ENCODE results near the gene BBX. TPM values are rescaled to one million over a fixed set of nuclear protein-coding genes. Genes with fewer than 3 reads are reported as not detected.

Gene BBX
- total RNA-seq, 1 donor from 2014 or later = 51.6 TPM

GRCh38 chr3:107791027-107791426 is 268.3 kb downstream of the BBX start:
- Mint-ChIP-seq H3K4me3 (no peak overlapping the region), H3K27me3 (ENCODE audit: low read depth) (no peaks in the 10 kb centered on the region), H3K4me1 (peaks cover 4% of the 10 kb centered on the region), H3K9me3 (peaks cover 6% of the 10 kb centered on the region), H3K36me3 (ENCODE audit: low read depth) (peaks cover 45% of the 10 kb centered on the region), H3K27ac (ENCODE audit: unreplicated experiment) (no peak overlapping the region)
- TF ChIP-seq, protein P1, sequence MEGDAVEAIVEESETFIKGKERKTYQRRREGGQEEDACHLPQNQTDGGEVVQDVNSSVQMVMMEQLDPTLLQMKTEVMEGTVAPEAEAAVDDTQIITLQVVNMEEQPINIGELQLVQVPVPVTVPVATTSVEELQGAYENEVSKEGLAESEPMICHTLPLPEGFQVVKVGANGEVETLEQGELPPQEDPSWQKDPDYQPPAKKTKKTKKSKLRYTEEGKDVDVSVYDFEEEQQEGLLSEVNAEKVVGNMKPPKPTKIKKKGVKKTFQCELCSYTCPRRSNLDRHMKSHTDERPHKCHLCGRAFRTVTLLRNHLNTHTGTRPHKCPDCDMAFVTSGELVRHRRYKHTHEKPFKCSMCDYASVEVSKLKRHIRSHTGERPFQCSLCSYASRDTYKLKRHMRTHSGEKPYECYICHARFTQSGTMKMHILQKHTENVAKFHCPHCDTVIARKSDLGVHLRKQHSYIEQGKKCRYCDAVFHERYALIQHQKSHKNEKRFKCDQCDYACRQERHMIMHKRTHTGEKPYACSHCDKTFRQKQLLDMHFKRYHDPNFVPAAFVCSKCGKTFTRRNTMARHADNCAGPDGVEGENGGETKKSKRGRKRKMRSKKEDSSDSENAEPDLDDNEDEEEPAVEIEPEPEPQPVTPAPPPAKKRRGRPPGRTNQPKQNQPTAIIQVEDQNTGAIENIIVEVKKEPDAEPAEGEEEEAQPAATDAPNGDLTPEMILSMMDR (conservative IDR thresholded peaks at IDR 0.05) = no peak
- DNase-seq (ENCODE audit: low read depth, low spot score) = no peak

GRCh38 chr3:107791450-107791849 is 268.7 kb downstream of the BBX start:
- Mint-ChIP-seq H3K4me1 (peaks cover 7% of the 10 kb centered on the region), H3K4me3 (no peak overlapping the region)

GRCh38 chr3:107794664-107795443 is 272.1 kb downstream of the BBX start:
- Mint-ChIP-seq H3K4me3 (no peak overlapping the region), H3K4me1 (peaks cover 24% of the 10 kb centered on the region), H3K27me3 (ENCODE audit: low read depth) (no peaks in the 10 kb centered on the region), H3K9me3 (no peaks in the 10 kb centered on the region), H3K27ac (ENCODE audit: unreplicated experiment) (peak overlapping the region; percentile 37), H3K36me3 (ENCODE audit: low read depth) (peaks cover 32% of the 10 kb centered on the region)
- DNase-seq (ENCODE audit: low read depth, low spot score) = no peak
- TF ChIP-seq, protein P1 (conservative IDR thresholded peaks at IDR 0.05) = peak; percentile 25

More at GRCh38 chr3:107791450-107791849, 268.7 kb downstream of the BBX start:
- TF ChIP-seq, protein P1 (conservative IDR thresholded peaks at IDR 0.05) = no peak
- no peaks in the 10 kb centered on the region for H3K27me3 Mint-ChIP-seq (ENCODE audit: low read depth)
- H3K27ac Mint-ChIP-seq (ENCODE audit: unreplicated experiment) = no peak overlapping the region
- H3K9me3 Mint-ChIP-seq = peaks cover 6% of the 10 kb centered on the region
- peaks cover 42% of the 10 kb centered on the region for H3K36me3 Mint-ChIP-seq (ENCODE audit: low read depth)
- no peak for DNase-seq (ENCODE audit: low read depth, low spot score)

GRCh38 chr3:107795514-107796094 is 272.8 kb downstream of the BBX start:
- Mint-ChIP-seq H3K36me3 (ENCODE audit: low read depth) (peaks cover 28% of the 10 kb centered on the region), H3K4me1 (peaks cover 32% of the 10 kb centered on the region), H3K4me3 (no peak overlapping the region), H3K9me3 (no peaks in the 10 kb centered on the region), H3K27me3 (ENCODE audit: low read depth) (no peaks in the 10 kb centered on the region), H3K27ac (ENCODE audit: unreplicated experiment) (peak overlapping the region; percentile 85)
- TF ChIP-seq, protein P1 (conservative IDR thresholded peaks at IDR 0.05) = no peak
- DNase-seq (ENCODE audit: low read depth, low spot score) = no peak

DNA sequence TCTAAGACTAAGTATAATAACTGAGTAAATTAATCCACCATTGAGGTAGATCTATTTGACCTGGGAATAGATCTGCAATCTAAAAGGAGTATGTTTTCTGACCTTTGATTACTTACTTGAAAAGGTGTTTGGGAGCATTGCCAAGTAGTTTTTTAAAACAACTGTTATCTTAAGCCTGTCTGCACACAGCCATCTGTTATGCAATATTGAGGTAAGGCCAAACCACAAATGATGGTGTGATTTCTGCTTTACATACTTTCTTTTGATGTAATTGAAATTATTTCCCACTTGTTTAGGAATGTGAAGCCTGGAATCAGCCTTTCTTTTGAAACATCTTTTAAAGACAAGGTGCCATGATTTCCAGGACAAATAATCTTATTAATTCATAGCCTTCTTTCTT is 274.0 kb downstream of the BBX start:
- no peak for DNase-seq (ENCODE audit: low read depth, low spot score)
- Mint-ChIP-seq H3K9me3 (no peaks in the 10 kb centered on the region), H3K27me3 (ENCODE audit: low read depth) (no peaks in the 10 kb centered on the region), H3K4me3 (no peak overlapping the region), H3K27ac (ENCODE audit: unreplicated experiment) (no peak overlapping the region), H3K4me1 (peaks cover 43% of the 10 kb centered on the region), H3K36me3 (ENCODE audit: low read depth) (peaks cover 31% of the 10 kb centered on the region)
- TF ChIP-seq, protein P1 (conservative IDR thresholded peaks at IDR 0.05) = no peak
